HG03521 (cell line): ENCODE results near the gene MALL.
"Not testable (repeated sequence)": the region's sequence is repeated elsewhere in the genome, so short reads cannot be mapped to it uniquely, and the experiment has no call there.

ENCODE experiments used
- ATAC-seq: cut with Tn5 transposase; IDR thresholded peaks from one replicate; pipeline ENCODE4 v1.9.1; 2021; ENCODE audit warnings: mild to moderate bottlenecking, moderate library complexity; ENCODE audit not compliant: unreplicated experiment

The MALL gene

GRCh38 chr2:110054521-110055407, 60.9 kb downstream of the MALL start:
- ATAC-seq: not testable (repeated sequence)

DNA sequence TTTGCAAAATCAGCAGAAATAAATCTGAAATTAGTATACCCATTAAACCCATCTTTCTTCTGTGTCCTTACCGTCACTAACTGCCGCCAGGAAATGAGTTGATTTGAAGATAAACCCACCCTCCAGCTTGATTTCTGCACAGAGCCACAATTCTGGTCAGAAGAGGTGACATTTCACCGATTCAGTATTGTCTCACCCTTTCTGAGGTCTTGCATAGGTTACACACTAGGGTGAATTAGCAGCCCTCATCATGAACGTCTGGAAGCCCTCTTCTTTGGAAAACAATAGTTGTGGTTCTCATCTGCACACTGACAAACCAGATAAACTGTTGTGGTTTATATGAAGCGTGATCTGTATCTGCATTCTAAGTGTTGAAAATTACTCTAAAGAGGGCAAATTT, 61.9 kb downstream of the MALL start:
- not testable (repeated sequence) for ATAC-seq

DNA sequence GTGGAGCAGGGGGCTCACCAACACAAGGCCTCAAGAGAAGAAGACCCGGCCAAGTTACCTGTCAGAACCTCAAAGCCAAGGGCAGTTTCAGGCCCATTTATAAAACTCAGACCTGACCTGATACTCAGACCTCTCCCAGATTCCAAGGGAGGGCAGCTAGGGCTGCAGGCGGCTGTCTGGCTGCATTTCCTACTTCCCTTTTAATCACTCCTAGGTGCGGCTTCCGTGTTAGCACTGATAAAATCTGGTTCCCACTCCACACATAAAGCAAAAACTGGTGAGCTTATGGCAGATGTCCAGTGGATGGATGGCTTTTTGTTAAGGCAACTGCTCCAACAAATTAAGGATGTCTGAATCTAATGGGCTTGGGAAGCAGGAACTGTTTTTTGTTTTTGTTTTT, 63.5 kb downstream of the MALL start:
- ATAC-seq: not testable (repeated sequence)

DNA sequence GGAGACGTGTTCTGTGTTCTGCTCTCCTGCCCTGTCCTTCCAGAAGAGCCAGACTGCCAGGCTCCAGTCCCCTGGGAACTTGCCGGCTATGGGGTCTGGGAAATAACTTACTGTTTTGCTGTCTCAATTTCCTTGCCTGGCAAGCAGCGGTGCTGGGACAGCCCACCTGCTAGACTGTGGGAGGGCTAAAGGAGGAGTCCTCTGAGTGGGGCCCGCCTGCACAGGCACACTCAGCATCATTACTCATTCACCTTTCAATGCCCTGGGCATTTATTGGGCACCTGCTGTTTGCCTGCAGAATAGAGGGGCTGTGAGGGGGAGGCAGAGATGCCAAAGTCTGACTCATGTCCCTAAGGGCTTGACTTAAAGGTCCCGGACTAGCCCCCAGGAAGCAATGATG, 65.4 kb downstream of the MALL start:
- not testable (repeated sequence) for ATAC-seq

DNA sequence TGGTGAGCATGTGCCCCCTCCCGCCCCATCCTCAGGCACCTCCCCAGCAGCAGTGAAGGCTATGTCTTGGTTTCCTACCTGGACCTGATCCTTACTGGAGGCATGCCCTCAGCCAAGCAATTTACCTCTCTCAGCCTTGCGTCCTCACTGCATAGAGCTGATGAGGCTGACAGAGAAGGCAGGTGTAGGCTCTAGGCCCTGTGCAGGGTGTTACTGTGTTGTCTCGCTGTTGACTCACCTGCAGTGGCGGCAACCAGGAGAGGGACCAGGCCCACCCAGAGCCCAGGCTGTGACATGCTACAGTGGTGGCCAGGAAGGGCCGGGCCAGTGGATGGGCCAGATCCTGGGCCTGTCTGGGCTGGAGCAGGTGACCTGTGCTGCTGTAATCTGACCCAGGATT, 65.9 kb downstream of the MALL start:
- not testable (repeated sequence) for ATAC-seq

DNA sequence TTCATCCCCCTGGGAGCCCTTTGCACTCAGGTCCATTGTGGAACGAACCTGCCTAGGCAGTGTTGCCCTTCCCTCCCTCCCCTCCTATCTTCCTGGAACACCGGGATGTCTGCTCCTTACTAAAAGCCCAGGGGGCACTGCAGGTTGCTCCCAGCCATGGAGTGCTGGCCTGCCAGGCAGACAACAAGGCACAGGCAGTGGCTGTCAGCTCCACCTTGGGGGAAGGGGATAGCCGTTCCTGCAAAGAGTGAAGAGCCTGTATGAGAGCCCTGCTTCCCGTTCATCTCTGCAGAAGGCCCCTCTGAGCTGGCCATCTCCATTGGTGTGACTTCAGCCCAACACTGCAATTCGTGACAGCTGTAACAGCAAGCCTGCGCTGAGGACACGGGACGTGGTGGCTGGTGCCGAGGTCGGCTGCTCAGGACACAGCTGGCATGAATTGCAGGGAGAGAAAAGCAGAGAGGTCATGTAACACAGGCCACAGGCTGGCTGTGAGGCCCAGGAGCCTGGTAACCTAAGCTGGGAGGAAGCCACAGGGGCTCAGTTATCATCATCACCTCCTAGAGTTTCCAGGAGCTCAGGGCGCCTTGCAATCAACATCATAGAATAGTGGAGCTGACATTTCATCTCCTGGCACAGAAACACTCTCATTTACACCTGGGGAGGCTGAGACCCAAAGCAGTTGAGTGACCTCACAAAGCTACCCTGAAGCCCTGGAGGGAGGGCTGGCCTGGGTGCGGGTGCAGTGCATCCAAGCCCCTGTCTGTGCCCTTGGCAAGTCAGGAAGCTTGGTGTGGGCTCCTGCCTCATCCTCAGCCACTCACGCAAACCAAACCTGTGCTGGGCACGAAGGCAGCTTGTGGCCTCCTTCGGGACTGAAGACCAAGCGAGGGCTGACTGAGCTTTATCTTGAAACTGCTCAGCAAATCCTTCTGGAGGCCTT, 67.1 kb downstream of the MALL start:
- not testable (repeated sequence) for ATAC-seq

GRCh38 chr2:110047225-110047624, 68.4 kb downstream of the MALL start:
- not testable (repeated sequence) for ATAC-seq

DNA sequence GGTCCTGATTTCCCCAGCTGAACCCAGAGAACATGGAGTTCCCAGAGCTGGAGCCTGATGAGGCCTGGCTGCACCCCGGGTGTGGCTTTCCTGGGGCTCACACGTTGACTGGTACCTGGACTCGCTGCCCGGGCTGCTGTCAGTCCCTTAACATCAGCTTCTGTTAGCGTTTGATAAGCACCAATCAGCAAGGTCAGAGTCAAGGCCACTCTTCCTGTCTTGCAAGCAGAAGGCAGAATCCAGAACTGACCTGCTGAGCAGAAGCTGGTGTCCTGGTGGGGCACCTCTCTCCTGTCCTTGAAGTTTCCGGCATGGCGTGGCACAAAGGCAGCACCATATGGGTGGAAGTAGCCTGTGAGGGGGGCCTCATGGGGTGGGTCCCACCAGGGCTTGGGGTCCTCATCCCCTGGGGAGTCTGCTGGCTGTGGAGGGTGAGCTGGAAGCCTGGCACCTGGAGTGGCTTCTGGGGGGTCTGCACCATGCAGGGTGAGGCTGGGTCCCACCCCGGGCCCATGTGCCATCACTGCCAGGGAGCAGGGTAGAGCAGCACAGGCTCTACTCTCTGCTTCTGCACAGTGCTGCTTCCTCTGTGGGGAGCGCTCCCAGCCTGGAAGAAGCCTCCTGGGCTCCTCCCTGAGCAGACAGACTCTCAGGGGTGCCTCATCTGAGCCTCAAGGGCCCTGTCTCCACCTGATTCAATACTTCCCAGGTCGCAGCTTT, 73.5 kb downstream of the MALL start:
- ATAC-seq: not testable (repeated sequence)

DNA sequence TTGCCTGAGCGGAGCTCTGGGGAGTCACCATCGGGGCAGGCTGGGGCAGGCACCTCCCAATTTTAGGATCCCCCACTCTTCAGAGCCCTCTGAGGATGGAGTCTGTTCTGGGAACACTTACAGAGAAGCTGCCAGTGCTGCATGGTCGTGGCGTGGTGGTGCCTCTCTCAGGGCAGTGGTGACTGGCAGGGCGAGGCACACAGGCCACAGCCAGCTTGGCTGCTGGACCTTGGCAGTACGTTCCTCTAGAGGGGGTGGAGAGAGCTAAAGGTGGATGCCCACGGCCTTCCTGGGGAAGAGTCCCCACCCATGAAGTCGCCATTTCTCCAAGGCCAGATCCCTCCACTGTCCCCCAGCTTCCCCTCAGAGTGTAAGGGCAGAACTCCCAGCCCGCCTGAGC, 78.3 kb downstream of the MALL start:
- not testable (repeated sequence) for ATAC-seq

DNA sequence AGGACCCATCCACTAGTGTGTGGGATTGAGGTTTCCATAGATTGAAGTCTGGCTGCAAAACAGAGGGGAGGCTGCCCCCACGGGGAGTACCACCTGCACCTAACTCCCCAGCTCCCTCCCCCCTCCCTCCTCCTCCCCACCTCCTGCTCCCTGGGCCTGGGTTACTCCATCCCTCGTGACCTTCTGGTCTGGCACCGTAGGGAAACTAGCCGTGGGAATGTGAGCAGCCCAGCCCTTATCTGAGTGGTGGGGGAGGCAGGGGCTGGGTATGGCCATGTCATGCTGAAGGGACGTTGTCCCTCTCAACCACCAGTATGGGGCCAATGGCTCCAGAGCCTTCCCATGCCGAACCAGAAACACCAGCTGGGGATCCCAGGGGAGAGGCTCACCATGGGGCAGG, 80.2 kb downstream of the MALL start:
- not testable (repeated sequence) for ATAC-seq

- ATAC-seq: not testable (repeated sequence)
Measured at GRCh38 chr2:110034935-110035334, 80.7 kb downstream of the MALL start.
